Stimulated activated CD4-positive, alpha-beta T cell treated with anti-CD3 and anti-CD28 coated beads, TNF-alpha, amount 100 ng/mL, for 1 hour (primary cell): ENCODE results near the gene WDR1.

Experiments used
- DNase-seq, 3 donors: peaks; one replicate each; pipeline ENCODE4 v3.0.0-alpha.2; 2020; ENCODE audit warnings: low read depth in 3 of 3, low spot score in 1 of 3

Gene WDR1

GRCh38 chr4:10116569-10117358, at the start of gene WDR1:
Gene WDR1 (minus strand): TSS chr4:10116799. CDS start chr4:10116666, 133 bp downstream.
- peak; percentile 70 to 97 (median 96) for DNase-seq

DNA sequence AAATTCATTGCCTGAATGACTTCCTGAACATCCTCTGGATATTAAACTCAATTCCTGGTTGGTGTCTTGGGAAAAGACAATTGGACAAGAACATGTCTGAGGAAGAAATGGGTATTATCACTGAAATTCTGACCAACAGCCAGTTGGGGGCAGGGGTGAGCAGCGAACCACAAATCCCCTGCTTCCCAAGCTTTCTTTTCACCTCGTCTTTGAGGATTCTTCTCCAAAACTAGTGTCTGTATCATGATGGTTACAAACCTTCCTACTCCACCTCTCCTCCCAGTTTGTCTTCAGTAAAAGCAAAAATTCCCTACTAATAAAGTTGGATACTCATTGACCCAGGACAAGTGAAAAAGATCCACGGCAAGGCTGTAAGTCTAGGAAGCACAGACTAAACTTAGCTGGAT, 48.3 kb upstream of the WDR1 start:
- DNase-seq = no peak

DNA sequence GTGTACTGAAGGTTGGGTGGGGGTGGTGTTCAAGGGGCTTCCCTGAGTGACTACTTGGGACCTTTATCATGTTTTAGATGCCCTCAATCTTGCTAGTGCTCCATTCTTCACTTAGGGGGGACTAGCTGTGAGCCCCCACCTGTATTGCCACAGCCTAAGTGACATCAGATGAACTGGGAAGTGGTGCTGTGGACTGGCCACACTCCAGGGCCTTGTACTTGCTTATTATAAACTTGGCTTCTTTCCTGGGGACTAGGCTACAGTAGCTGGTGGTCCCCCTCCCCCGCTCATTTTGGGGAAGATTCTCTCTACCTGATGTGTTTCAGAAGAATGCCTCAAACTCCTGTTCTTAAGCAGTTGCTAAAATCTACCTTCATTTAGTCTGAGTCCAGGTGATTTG, 46.7 kb upstream of the WDR1 start:
- no peak for DNase-seq

- no peak for DNase-seq
Observed at GRCh38 chr4:10162341-10163000, 45.9 kb upstream of the WDR1 start.

DNA sequence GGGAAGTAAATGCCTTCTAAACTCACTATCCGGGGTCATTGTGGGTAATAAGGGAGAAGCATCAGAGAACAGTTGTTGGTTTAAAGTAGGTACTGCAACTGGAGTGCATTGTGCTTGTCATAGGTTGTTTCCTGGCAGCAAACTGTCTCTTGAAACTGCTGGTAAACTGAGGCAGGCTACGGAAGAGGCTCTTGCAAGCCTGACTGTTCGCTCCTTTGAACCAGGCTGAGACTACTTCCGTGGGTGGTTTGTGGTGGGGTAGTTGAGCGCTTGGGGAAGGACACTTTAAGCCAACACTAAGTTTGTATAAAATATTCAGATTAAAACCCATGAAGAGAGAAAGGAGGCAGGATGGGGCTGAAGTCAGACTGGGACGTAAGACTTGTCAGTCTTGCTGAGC, 45.2 kb upstream of the WDR1 start:
- DNase-seq = no peak

GRCh38 chr4:10161146-10161545, 44.5 kb upstream of the WDR1 start:
- DNase-seq = no peak

DNA sequence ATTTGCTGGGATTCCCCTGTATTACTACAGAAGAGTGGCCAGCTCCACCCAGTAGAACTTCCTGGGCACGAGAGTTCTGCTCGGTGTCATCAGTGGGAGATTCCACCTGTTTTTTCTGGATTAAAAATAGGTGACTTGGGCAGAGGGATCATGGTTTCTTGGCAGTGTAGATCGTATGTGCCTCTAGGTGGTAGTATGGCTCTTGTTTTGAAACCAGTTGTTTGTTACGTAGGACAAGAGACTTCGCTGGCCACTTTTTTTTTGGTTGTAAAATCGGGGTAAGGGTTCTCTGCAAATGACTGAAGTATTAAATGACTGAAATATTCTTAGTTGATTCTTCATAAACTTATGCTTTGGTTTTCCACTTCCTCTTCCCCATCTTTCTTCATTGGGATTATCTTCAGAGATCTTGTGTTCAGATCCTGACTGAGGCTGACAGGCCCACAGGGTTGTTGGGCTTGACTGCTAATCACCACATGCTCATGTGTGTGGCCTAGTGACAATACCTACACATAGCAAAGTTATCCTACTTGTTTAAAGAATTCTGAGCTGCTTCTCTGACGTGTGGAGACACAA, 43.8 kb upstream of the WDR1 start:
- DNase-seq = no peak

- no peak for DNase-seq
Observed at GRCh38 chr4:10159671-10160070, 43.1 kb upstream of the WDR1 start.

DNA sequence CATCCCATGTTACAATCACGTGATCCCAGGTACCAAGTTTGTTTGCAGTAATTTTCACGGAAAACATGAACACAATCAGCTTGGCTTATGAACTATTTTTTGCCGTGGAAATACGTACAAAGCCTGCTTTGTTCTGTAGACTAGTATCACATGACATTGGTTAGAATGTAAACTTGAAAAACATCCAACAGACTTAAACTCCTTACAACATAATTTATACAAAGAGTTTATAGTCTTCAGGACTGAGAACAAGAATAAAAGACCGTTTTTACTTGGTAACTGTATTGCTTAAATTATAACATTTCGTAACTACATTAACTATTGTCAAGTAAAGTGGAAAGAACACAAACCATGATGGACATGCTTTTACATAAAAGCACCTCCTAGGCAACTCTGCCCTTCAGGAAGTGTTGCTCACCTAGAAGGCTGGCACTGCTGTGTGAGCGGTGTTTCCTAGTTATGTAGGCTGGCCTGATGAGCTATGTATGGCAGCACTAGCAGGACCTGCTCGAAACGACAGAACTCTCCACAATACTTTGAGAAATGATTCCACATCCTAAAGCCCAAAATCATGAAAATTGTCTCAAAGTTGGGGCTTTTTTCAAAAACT, 41.8 kb upstream of the WDR1 start:
- DNase-seq = no peak

GRCh38 chr4:10157478-10158332, 41.1 kb upstream of the WDR1 start:
- no peak for DNase-seq

GRCh38 chr4:10154241-10154640, 37.6 kb upstream of the WDR1 start:
- no peak for DNase-seq

DNA sequence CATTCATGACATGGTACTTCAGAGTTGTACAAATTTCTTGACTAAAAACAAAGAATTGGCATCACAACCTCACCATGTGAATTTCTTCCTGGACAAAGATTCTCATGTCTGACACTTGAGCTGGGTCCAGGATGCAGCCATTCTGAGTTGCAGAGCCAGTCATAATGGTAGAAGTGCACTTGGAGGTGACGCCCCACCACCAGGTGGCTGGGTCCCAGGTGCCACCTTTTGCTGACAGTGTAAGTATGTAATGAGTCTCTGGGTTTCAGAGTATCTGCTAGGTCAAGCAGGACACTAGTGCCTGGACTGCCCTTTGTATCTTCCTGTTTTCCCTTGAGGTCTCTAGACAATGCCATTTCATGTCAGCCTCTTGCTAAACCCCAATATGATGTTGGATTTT, 36.6 kb upstream of the WDR1 start:
- DNase-seq = no peak

- DNase-seq = no peak
Observed at GRCh38 chr4:10151182-10151581, 34.6 kb upstream of the WDR1 start.

DNA sequence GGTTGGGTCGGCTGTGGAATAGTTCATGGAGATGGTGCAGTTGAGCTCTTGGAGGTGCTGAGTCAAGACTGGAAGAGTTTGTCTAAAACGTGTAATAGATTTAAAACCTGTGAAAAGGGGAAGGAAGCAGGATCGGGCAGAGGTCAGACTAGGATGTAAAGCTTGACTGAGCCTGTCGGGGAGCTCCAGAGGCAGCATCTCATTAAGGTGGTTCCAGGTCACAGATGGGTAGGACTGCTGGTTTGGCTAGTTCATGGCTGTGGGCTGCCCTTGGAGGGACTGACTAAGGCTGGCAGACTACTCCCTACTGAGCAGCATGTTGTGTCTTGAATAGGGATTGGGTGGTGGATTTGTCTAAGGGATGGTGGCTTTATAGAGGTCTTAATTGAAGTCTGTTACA, 28.4 kb upstream of the WDR1 start:
- DNase-seq = no peak

- no peak for DNase-seq
Observed at GRCh38 chr4:10144479-10144878, 27.9 kb upstream of the WDR1 start.

GRCh38 chr4:10143171-10143570, 26.6 kb upstream of the WDR1 start:
- no peak for DNase-seq

GRCh38 chr4:10140866-10141759, 24.5 kb upstream of the WDR1 start:
- no peak for DNase-seq

DNA sequence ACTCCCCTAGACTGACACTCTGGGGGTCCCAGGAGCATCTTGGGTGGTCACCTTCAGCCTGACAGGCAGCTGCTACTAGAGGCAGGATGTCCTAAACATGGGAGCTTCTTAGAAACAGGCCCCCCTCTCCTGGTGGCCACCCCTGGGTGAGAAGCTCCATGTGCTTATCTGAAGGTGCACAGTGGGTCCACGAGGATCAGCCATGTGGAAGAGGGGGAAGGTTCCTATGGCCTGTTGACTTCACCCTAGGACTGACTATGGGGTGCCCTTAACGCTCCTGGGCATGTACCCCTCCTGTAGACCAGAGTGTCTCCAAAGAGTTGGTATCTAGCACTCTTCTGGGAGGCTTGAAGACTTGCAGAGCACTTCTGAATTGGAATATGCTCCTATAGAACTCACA, 22.9 kb upstream of the WDR1 start:
- no peak for DNase-seq

GRCh38 chr4:10135260-10135659, 18.7 kb upstream of the WDR1 start:
- DNase-seq = no peak

DNA sequence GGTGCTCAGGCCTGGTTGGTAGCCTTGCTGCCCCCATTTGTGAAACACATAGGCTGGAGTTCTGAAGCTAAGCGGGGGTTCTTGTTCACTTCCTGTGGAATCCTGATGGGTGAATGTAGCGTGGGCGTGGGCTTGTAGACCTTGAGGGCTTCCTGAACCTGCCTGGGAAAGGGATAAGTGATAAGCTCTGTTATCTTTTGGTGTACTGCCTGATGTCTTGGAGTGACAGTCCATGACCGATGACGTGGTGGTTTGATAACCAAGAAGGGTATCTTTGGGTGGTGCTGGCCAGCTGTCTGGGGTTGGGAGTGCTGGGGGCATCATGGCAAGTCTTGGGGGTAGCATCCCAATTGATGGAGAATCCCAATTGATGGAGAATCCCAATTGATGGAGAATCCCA, 17.5 kb upstream of the WDR1 start:
- no peak for DNase-seq
